ENCODE measurements around the gene BICC1.

DNA sequence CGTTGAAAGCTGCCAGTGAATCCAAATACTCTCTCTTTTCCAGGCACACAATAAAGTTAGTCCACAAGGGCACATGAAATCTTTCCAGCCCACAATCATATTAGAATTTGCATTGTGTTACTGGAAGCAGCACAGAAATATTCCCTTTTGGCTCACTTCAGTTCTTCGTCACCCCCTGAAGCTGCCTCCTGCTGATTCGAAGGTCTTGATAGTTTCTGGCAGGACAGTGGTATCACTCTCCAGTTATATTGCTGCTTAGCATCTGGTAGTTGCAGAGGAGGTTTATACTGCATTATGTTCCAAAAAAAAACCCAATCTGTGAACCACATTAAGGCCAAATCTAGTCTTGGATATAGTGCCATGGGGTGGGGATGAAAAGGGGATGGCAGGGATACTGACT is 253.2 kb downstream of the BICC1 start:
- TF ChIP-seq CTCF (IDR thresholded peaks at IDR 0.05): no peak
- TF ChIP-seq POLR2AphosphoS5 (IDR thresholded peaks at IDR 0.05): no peak
- no peak for TF ChIP-seq EP300 (IDR thresholded peaks at IDR 0.05; ENCODE audit: low read depth)
